Pancreas (tissue), 10 donors: ENCODE results near the gene MEGF11. TPM values are rescaled to one million over a fixed set of nuclear protein-coding genes. Genes with fewer than 3 reads are reported as not detected.

ENCODE experiments used
- ATAC-seq, 4 donors: fragments of 200-7000 bp; cut with Tn5 transposase; one replicate each; pipeline versions ENCODE4 v1.8.0 to v1.9.1; 2020; ENCODE audit warnings: mild to moderate bottlenecking in 4 of 4, moderate library complexity in 4 of 4
- DNase-seq, 6 donors: peaks; one replicate each; pipeline ENCODE4 v3.0.0-alpha.2; 2020
- FAIRE-seq: peaks from 2 replicates; lab custom pipeline; 2012; peaks lifted over from hg19 to GRCh38; lab: Jason Lieb, UNC
- H3K27ac ChIP-seq, 4 donors: fragments of 200-600 bp; sonication (generic); 1 replicate in 3 of 4; 2 replicates in 1 of 4; pipeline versions ENCODE4 v1.5.0 to v1.8.0; 2020
- H3K27me3 ChIP-seq, 4 donors: fragments of 200-600 bp; one replicate each; pipeline ENCODE4 v1.8.0; 2021
- H3K36me3 ChIP-seq, 3 donors: fragments of 200-600 bp; sonication (generic) in 1 of 3; one replicate each; pipeline versions ENCODE4 v1.5.0 to v1.8.0; 2020 to 2021
- H3K4me1 ChIP-seq, 3 donors: fragments of 200-600 bp; one replicate each; pipeline ENCODE4 v1.8.0; 2021
- H3K4me3 ChIP-seq, 4 donors: fragments of 200-600 bp; sonication (generic) in 2 of 4; one replicate each; pipeline versions ENCODE4 v1.5.0 to v1.8.0; 2020 to 2021
- H3K9me3 ChIP-seq, 4 donors: fragments of 200-600 bp; one replicate each; pipeline ENCODE4 v1.8.0; 2021
- WGBS, 2 donors: extraction: QIAGEN DNeasy Blood & Tissue Kit; methylation state at CpG; one replicate each; pipeline ENCODE4 v1.1.7; 2013; 5-methylcytosine and 5-hydroxymethylcytosine counted together
- intact Hi-C, 3 donors: fragments of 100-400 bp; cut with DNase I; formaldehyde crosslinking; loops; one replicate each; pipeline versions ENCODE4 v1.11.1 to v1.14.2; 2022
- polyA plus RNA-seq, 2 donors: library from polyadenylated mRNA; stranded (reverse); fragments of 200-250 nt; gene quantifications; one replicate each; pipeline ENCODE4 v1.2.3, GENCODE V29; 2013
- total RNA-seq, 6 donors: library from RNA; stranded (reverse); fragmentation: NEBNext Ultra II Directional in 4 of 6; extraction: Animal tissue kit (Norgen Biotek cat#: 25700) in 4 of 6; gene quantifications; one replicate each; pipeline versions ENCODE4 v1.2.1 to v1.2.4, GENCODE V29; 2021 to 2023
- TF ChIP-seq, protein P1 (sequence below), 4 donors: fragments of 200-600 bp; sonication (generic) in 3 of 4; IDR thresholded peaks; one replicate each; pipeline versions ENCODE4 v1.5.0 to v1.8.0; 2021; ENCODE audit warnings: antibody characterized with exemption in 4 of 4
- donor health status: healthy with polysubstance abuse.
- donor health status: DM: no; HTN: no; CAD: no; lungs with moderate emphysema.
- donor health status: DM: no; HTN: no; CAD: no.
- donor health status: control.
- donor health status: control.
- donor health status: Bipolar disorder and iron deficiency.
- donor health status: DM: yes; HTN: yes; CAD: no.
- donor health status: DM: no; HTN: no; CAD: no.
- donor health status: DM: no; HTN: no; CAD: no.
- donor health status: DM: yes; HTN: yes; CAD: no.

The MEGF11 gene
- total and polyA plus RNA-seq, 8 donors = 0.19 to 0.87 (median 0.37) TPM

DNA sequence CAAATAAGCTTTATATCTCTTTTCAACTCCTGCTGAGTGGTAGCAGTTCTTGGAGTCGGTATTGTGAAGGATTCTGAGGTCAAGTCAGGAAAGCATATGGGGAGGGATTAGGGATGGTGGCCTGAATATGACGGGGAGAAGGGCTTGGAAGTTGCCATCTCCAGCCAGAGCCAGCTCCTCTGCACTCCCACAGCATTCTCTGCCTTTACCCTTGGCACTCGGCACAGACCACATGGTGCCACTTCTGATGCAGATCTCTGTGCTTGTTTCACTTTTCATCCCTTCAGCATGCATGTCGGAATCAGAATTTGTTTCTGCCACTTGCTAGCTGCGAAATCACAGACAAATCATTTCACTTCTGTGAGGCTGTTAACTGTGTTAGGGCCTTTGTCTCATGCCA, 331.8 kb downstream of the MEGF11 start:
- no peaks in the 10 kb centered on the region for H3K36me3 ChIP-seq
- FAIRE-seq (no peak), DNase-seq (no peak), ATAC-seq (no peak)
- no peak overlapping the region for H3K27ac ChIP-seq
- no peak overlapping the region for H3K4me3 ChIP-seq
- TF ChIP-seq, protein P1, sequence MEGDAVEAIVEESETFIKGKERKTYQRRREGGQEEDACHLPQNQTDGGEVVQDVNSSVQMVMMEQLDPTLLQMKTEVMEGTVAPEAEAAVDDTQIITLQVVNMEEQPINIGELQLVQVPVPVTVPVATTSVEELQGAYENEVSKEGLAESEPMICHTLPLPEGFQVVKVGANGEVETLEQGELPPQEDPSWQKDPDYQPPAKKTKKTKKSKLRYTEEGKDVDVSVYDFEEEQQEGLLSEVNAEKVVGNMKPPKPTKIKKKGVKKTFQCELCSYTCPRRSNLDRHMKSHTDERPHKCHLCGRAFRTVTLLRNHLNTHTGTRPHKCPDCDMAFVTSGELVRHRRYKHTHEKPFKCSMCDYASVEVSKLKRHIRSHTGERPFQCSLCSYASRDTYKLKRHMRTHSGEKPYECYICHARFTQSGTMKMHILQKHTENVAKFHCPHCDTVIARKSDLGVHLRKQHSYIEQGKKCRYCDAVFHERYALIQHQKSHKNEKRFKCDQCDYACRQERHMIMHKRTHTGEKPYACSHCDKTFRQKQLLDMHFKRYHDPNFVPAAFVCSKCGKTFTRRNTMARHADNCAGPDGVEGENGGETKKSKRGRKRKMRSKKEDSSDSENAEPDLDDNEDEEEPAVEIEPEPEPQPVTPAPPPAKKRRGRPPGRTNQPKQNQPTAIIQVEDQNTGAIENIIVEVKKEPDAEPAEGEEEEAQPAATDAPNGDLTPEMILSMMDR (IDR thresholded peaks at IDR 0.05) = no peak
- peaks cover 0 to 2% (median 0%) of the 10 kb centered on the region in 3 donors for H3K4me1 ChIP-seq
- H3K27me3 ChIP-seq = no peaks in the 10 kb centered on the region
- WGBS, 2 donors = 94% methylated on average over 5 of the region's 5 CpGs
- no peaks in the 10 kb centered on the region for H3K9me3 ChIP-seq
- intact Hi-C loops = no loop called here

DNA sequence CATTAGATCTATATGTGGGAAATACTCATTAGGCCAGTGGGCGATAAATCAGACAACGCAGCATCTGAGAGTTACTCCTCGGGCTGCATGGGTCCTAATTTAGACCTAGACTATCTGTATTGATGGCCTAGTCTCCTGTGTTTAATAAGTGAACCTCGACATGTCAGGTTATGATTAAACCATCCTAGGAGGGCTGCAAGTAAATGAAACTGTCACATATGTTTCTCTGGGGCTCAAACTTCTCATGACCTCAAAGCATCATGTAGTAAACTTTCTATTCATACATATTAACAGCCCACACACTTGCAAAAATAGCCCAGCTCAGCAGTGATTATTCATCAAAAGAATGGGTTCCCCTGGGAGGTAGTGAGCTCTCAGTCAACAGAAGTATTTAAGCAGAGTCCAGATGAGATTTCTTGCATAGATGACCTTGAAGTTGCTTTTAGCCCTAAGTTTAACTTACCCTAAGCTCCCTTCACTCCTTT, 332.7 kb downstream of the MEGF11 start:
- ATAC-seq (no peak), FAIRE-seq (no peak), DNase-seq (no peak)
- WGBS, 2 donors = 73 to 76% methylated on average over 4 of the region's 4 CpGs
- no peak overlapping the region for H3K4me3 ChIP-seq
- intact Hi-C loops = no loop called here
- peaks cover 0 to 5% (median 0%) of the 10 kb centered on the region in 3 donors for H3K4me1 ChIP-seq
- H3K36me3 ChIP-seq = no peaks in the 10 kb centered on the region
- TF ChIP-seq, protein P1 (IDR thresholded peaks at IDR 0.05) = no peak
- H3K27ac ChIP-seq = no peak overlapping the region
- H3K9me3 ChIP-seq = no peaks in the 10 kb centered on the region
- H3K27me3 ChIP-seq = no peaks in the 10 kb centered on the region

DNA sequence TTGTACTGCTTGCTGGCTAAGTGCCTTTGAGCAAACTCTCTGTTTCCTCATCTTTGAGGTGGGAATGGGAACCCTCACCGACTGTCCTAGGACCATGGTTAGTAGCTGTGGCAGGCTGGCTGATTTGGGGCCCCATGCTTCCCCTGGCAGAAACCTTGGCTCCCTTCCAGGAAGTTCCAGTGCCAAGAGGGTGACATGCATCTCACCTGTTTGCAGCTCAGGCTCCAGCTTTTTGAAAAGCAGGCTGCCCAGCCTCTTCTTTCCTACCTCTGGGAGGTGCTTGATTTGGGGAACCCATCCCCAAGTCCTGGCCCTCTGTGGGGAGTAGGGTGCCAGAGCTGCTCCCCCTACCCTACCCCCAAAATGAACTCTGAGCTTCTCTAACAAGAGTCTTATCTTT, 333.4 kb downstream of the MEGF11 start:
- TF ChIP-seq, protein P1 (IDR thresholded peaks at IDR 0.05) = no peak
- Histone ChIP-seq H3K27me3 (no peaks in the 10 kb centered on the region), H3K36me3 (no peaks in the 10 kb centered on the region), H3K4me1 (peaks cover 0 to 13% (median 4%) of the 10 kb centered on the region in 3 donors), H3K9me3 (no peaks in the 10 kb centered on the region), H3K4me3 (no peak overlapping the region), H3K27ac (no peak overlapping the region)
- DNase-seq = peak in 2 of 6 donors; percentile 42 to 45
- WGBS, 2 donors = 16 to 21% methylated on average over 1 of the region's 1 CpG
- FAIRE-seq = no peak
- ATAC-seq = no peak
- intact Hi-C loops = no loop called here

DNA sequence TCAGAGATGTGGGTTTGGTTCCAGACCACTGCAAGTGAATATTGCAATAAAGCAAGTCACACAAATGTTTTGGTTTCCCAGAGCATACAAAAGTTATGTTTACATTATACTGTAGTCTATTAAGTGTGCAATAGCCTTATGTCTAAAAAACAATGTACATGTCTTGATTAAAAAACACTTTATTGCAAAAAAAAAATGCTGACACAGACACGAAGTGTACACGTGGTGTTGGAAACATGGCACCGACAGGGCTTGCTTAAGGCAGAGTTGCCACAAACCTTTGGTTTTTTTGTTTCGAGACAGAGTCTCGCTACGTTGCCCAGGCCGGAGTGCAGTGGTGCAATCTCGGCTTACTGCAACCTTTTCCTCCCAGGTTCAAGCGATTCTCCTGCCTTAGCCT, 334.2 kb downstream of the MEGF11 start:
- H3K27ac ChIP-seq = no peak overlapping the region
- no peaks in the 10 kb centered on the region for H3K27me3 ChIP-seq
- no peaks in the 10 kb centered on the region for H3K36me3 ChIP-seq
- ATAC-seq (no peak), FAIRE-seq (no peak), DNase-seq (no peak)
- intact Hi-C loops = no loop called here
- no peaks in the 10 kb centered on the region for H3K9me3 ChIP-seq
- TF ChIP-seq, protein P1 (IDR thresholded peaks at IDR 0.05) = no peak
- 91 to 96% methylated on average over 9 of the region's 9 CpGs for WGBS, 2 donors
- peaks cover 0 to 20% (median 12%) of the 10 kb centered on the region in 3 donors for H3K4me1 ChIP-seq
- H3K4me3 ChIP-seq = no peak overlapping the region

DNA sequence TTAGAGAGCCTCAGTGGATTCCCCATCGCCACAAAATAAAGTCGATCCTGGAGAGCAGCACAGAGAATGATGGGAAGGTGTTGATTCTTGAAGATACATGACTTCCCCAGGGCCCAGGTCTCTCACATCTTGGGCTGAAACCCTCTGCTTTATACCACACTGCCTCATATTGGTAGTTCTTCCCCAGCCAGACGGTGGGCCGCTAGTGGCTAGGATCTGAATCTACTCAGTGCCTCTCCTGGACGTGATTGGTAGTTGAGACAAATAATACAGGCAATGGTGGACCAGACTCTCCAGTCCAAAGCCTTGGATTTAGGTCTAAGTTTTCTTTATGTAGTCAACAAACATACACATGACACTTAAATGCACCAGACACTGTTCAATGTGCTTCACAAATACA, 334.6 kb downstream of the MEGF11 start:
- ATAC-seq (no peak), DNase-seq (no peak), FAIRE-seq (no peak)
- Histone ChIP-seq H3K4me3 (no peak overlapping the region), H3K9me3 (no peaks in the 10 kb centered on the region), H3K4me1 (peaks cover 0 to 21% (median 14%) of the 10 kb centered on the region in 3 donors), H3K27me3 (no peaks in the 10 kb centered on the region), H3K27ac (no peak overlapping the region), H3K36me3 (no peaks in the 10 kb centered on the region)
- intact Hi-C loops = no loop called here
- WGBS, 2 donors = 93% methylated on average over 5 of the region's 5 CpGs
- TF ChIP-seq, protein P1 (IDR thresholded peaks at IDR 0.05) = no peak
